Calu3 (cell line): ENCODE data around the gene LIF. TPM values are rescaled to one million over a fixed set of nuclear protein-coding genes. Genes with fewer than 3 reads are reported as not detected.
A peak's percentile ranks its signal among the peaks of the same experiment; 100 is the strongest.

Experiments used
- BruUV-seq: library from RNA; stranded (reverse); fragments of 400-500 nt; replicated peaks from 2 replicates; lab custom pipeline; 2021; lab: Mats Ljungman, UMichigan
- CTCF ChIA-PET: fragments of 300-600 bp; sonication (Branson Sonifier 250); formaldehyde crosslinking; loops from one replicate; lab custom pipeline; 2022; ENCODE audit warnings: antibody characterized with exemption; lab: Charles Lee
- DNase-seq: peaks from one replicate; pipeline ENCODE4 v3.0.0; 2022
- H3K27ac Mint-ChIP-seq: one replicate; pipeline ENCODE4 v1.8.0; 2022; ENCODE audit warnings: mixed read lengths; ENCODE audit not compliant: unreplicated experiment
- H3K27me3 Mint-ChIP-seq: one replicate; pipeline ENCODE4 v1.8.0; 2022; ENCODE audit warnings: mixed read lengths; ENCODE audit not compliant: unreplicated experiment
- H3K36me3 Mint-ChIP-seq: one replicate; pipeline ENCODE4 v1.8.0; 2022; ENCODE audit warnings: mild to moderate bottlenecking, moderate library complexity, mixed read lengths; ENCODE audit not compliant: insufficient read depth, unreplicated experiment
- H3K4me1 Mint-ChIP-seq: one replicate; pipeline ENCODE4 v1.8.0; 2022; ENCODE audit warnings: mild to moderate bottlenecking, low read depth, mixed read lengths; ENCODE audit not compliant: unreplicated experiment
- H3K4me3 Mint-ChIP-seq: one replicate; pipeline ENCODE4 v1.8.0; 2022; ENCODE audit warnings: mild to moderate bottlenecking, low read depth, moderate library complexity, mixed read lengths; ENCODE audit not compliant: unreplicated experiment
- H3K9me3 Mint-ChIP-seq: one replicate; pipeline ENCODE4 v1.8.0; 2022; ENCODE audit warnings: low read depth, mixed read lengths; ENCODE audit not compliant: unreplicated experiment
- intact Hi-C: fragments of 100-400 bp; cut with micrococcal nuclease; formaldehyde crosslinking; loops from one replicate; pipeline ENCODE4 v1.10.0; 2022; ENCODE audit not compliant: unreplicated experiment
- total RNA-seq: library from RNA; stranded (reverse); gene quantifications from 2 replicates; pipeline ENCODE4 v1.2.3, GENCODE V29; 2022
- TF ChIP-seq, protein P1 (sequence below): fragments of 200-600 bp; IDR thresholded peaks from one replicate; pipeline ENCODE4 v1.8.0; 2022; ENCODE audit warnings: antibody characterized with exemption; ENCODE audit not compliant: unreplicated experiment

Gene LIF
- total RNA-seq, 1 experiment from 2014 or later = 260 TPM

DNA sequence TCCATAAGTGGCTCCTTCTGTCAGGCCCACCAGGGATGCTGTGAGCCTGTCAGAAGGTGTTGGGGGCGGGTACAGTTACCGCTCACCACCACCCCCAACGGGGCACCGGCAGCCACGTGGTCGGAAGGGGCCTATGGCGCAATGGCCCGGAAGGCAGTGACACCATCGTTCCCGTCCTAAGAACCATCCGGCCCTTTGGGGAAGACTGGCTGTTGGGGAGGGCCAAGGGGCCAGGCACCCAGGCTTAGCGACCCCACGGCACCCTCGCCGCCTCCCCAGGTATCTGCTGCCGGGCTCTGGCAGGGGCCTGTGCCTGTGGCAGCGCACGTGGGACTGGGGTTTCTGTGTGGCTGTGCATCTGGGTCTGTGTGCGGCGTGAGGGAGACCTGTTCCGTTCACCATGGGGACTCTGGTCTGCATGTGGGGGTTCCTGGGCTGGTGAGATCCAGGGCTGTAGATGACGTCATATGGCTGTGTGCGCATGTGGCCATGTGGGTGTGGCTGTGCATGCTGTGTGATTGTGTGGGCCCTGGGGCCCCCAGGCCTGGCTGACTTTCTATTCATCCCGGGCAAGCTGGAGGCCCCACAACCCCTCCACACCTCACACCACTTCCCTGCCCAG, 19.4 kb upstream of the LIF start:
- intact Hi-C loops = no loop called here
- no peaks in the 10 kb centered on the region for H3K27me3 Mint-ChIP-seq
- no peak overlapping the region for H3K4me3 Mint-ChIP-seq
- CTCF ChIA-PET = interaction anchor here (1.3 kb wide), 1 partner anchor 22 kb away, joined by 3 read pairs; no protein-coding TSS in a partner anchor
- BruUV-seq = no TSS peak
- no peaks in the 10 kb centered on the region for H3K9me3 Mint-ChIP-seq
- peaks cover 25% of the 10 kb centered on the region for H3K4me1 Mint-ChIP-seq
- no peak for DNase-seq
- H3K36me3 Mint-ChIP-seq = no peaks in the 10 kb centered on the region
- TF ChIP-seq, protein P1, sequence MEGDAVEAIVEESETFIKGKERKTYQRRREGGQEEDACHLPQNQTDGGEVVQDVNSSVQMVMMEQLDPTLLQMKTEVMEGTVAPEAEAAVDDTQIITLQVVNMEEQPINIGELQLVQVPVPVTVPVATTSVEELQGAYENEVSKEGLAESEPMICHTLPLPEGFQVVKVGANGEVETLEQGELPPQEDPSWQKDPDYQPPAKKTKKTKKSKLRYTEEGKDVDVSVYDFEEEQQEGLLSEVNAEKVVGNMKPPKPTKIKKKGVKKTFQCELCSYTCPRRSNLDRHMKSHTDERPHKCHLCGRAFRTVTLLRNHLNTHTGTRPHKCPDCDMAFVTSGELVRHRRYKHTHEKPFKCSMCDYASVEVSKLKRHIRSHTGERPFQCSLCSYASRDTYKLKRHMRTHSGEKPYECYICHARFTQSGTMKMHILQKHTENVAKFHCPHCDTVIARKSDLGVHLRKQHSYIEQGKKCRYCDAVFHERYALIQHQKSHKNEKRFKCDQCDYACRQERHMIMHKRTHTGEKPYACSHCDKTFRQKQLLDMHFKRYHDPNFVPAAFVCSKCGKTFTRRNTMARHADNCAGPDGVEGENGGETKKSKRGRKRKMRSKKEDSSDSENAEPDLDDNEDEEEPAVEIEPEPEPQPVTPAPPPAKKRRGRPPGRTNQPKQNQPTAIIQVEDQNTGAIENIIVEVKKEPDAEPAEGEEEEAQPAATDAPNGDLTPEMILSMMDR = no peak
- peak overlapping the region; percentile 62 for H3K27ac Mint-ChIP-seq

DNA sequence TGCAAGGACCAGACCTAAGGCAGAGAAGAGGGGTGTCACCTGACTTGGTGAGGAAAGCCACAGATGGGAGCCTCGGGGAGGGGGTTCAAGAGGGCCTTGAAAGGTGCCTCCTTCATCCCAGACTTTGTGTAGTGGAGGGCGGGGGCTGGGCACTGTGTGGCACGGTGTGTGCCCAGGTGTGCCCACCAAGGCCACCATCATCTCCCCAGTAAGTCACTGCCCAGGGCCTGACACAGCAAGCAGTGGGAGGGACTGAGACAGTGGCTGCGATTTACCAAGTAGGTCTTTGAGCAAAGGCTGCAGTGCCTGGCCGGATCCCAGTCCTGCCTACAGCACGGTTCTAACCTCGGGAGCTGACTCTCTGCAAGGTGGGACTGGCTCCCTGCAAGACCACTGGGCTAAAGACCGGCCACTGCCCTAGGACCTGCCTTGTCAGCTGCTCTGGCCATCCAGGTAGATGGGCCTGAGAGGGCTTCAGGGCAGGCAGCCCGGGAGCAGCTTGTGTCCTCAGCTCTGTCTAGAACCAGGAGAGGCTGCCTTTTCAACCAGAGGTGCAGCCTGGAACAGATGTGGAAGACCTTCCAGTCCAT, 18.7 kb upstream of the LIF start:
- H3K9me3 Mint-ChIP-seq = no peaks in the 10 kb centered on the region
- DNase-seq = no peak
- no peak overlapping the region for H3K27ac Mint-ChIP-seq
- H3K36me3 Mint-ChIP-seq = no peaks in the 10 kb centered on the region
- peaks cover 31% of the 10 kb centered on the region for H3K4me1 Mint-ChIP-seq
- intact Hi-C loops = no loop called here
- BruUV-seq = no TSS peak
- TF ChIP-seq, protein P1 = no peak
- no peak overlapping the region for H3K4me3 Mint-ChIP-seq
- CTCF ChIA-PET = no interaction called here
- no peaks in the 10 kb centered on the region for H3K27me3 Mint-ChIP-seq

DNA sequence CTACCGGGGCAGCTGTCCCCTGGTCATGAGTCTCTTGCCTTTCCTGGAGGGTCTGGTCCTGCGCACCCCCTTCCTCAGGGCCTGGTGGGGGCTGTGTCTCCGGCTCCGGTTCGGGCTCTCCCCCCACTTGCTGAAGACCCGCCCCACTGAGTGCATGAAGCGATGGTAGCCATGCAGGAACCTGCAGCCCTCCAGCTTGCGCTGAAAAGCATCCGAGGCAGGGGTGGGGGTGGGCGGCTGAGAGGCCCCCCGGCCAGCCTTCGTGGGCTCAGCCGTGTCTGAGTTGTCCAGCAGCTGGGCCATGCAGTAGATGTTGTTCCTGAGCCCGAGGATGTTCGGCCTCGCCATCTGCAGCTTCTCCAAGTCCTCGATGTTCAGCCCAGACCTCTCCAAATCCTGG, 17.3 kb upstream of the LIF start:
- CTCF ChIA-PET = interaction anchor here (0.9 to 1.1 kb wide), 6 partner anchors 9 to 123 kb away, joined by 3 to 4 read pairs (median 4); partner anchors contain the start of genes CCDC157, RNF215 and SF3A1
- Mint-ChIP-seq H3K4me3 (no peak overlapping the region), H3K36me3 (peaks cover 1% of the 10 kb centered on the region), H3K27me3 (no peaks in the 10 kb centered on the region), H3K9me3 (no peaks in the 10 kb centered on the region), H3K4me1 (peaks cover 40% of the 10 kb centered on the region), H3K27ac (no peak overlapping the region)
- TF ChIP-seq, protein P1 = no peak
- no peak for DNase-seq
- no TSS peak for BruUV-seq
- intact Hi-C loops = loop anchor here (1.0 kb wide), 1 partner anchor 22 kb away; no protein-coding TSS in a partner anchor

DNA sequence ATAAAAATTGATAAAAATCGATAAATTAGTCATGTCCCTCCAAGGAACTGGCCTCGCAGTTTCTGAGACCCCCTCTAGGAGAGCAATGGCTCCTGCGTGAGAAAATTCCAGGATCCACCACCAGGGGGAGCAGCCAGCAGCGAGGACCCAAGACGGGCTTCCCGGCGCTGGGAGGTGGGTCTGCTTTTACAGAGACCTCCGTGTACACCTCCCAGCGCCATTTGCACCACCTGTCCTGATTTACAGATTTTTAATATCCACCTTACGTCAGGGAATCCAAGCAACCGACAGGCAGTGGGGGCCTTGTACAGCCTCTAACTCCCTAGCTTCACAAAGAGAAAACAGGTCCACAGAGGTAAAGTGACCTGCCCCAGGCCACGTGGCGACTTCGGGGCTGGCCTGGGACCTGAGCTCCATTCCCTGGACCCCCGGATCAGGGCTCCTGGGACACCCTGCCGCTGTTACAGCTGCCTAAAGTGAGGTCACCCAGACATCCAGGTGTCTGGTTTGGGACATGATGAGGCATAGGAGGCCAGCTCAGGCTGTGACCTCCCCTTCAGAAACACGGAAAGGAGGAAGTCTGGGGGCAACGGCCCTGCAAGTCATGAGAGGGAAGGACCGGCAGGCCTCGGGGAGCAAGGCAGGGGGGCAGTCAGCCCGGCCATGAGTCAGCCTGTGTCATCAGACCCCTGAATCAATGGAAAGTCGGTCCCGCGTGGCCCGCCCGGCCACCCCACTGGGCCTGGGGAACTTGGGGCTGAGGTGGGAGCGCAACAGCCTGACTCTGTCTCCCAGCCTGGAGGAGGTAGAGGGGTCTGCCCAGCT, 16.6 kb upstream of the LIF start:
- intact Hi-C loops = loop anchor here (1.0 kb wide), 1 partner anchor 23 kb away; no protein-coding TSS in a partner anchor
- CTCF ChIA-PET = interaction anchor here (0.9 to 1.1 kb wide), 8 partner anchors 9 to 124 kb away, joined by 3 to 4 read pairs (median 4); partner anchors contain the start of genes CCDC157, RNF215, SF3A1 and TBC1D10A
- Mint-ChIP-seq H3K27me3 (no peaks in the 10 kb centered on the region), H3K4me1 (peaks cover 48% of the 10 kb centered on the region), H3K36me3 (peaks cover 7% of the 10 kb centered on the region), H3K9me3 (no peaks in the 10 kb centered on the region), H3K27ac (peak overlapping the region; percentile 60), H3K4me3 (peak overlapping the region; percentile 20)
- peak; percentile 90 for DNase-seq
- TF ChIP-seq, protein P1 = peak; percentile 98
- no TSS peak for BruUV-seq
